ENCODE data around the gene DIAPH2. TPM values are rescaled to one million over a fixed set of nuclear protein-coding genes. Genes with fewer than 3 reads are reported as not detected.

The DIAPH2 gene
- total RNA-seq, 4 donors from 2014 or later, result 40.2 to 52.2 (median 44.8) TPM

DNA sequence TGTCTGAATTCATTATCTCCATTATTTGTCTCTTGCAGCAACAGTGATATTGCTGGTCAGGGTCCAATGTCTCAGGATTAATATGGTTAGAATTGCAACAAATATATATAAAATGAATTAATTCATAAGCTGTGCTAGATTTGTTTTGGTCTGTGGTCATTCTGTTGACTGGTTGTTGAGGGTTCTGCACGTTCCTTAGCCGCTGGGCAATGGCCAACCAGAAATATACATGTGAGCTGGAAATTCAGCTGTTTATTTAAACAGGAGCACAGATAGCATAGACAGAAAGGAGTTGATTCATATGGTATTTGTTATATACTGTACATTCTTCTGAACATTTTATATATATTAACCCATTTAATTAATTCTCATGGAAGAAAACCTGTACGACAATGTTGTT is 299.9 kb downstream of the DIAPH2 start:
- no peaks in the 10 kb centered on the region for H3K9me3 ChIP-seq
- H3K27ac ChIP-seq, result no peak overlapping the region
- no peaks in the 10 kb centered on the region for H3K4me1 ChIP-seq
- peaks cover 0 to 16% of the 10 kb centered on the region in 2 donors for H3K27me3 ChIP-seq
- H3K36me3 ChIP-seq, result no peaks in the 10 kb centered on the region
- WGBS, 2 donors, result 79 to 98% methylated on average over 3 of the region's 3 CpGs
- TF ChIP-seq EP300 (IDR thresholded peaks at IDR 0.05), result no peak
- TF ChIP-seq, protein P1, sequence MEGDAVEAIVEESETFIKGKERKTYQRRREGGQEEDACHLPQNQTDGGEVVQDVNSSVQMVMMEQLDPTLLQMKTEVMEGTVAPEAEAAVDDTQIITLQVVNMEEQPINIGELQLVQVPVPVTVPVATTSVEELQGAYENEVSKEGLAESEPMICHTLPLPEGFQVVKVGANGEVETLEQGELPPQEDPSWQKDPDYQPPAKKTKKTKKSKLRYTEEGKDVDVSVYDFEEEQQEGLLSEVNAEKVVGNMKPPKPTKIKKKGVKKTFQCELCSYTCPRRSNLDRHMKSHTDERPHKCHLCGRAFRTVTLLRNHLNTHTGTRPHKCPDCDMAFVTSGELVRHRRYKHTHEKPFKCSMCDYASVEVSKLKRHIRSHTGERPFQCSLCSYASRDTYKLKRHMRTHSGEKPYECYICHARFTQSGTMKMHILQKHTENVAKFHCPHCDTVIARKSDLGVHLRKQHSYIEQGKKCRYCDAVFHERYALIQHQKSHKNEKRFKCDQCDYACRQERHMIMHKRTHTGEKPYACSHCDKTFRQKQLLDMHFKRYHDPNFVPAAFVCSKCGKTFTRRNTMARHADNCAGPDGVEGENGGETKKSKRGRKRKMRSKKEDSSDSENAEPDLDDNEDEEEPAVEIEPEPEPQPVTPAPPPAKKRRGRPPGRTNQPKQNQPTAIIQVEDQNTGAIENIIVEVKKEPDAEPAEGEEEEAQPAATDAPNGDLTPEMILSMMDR (IDR thresholded peaks at IDR 0.05), result no peak
- TF ChIP-seq POLR2A (IDR thresholded peaks at IDR 0.05), result no peak
- no peak overlapping the region for H3K4me3 ChIP-seq
- DNase-seq (ENCODE audit: low spot score in 2 of 2), result no peak

DNA sequence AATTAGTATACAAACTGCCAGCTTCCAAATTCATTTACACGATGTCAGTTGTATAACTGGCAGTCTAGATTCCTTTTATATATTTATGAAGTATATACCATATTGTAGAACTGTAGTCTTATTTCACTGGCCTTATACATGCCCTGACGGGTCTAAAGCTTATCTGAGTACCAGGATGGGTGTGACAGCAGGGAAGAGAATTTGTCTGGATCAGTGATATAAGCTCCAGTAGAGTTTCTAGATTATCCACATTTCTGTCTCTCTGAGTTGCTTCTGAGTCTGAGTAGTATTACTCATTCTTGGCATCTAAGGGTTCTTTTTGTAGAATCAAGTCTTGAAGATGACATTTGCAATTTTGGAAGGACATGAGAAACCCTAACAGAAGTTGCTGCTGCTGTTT is 300.4 kb downstream of the DIAPH2 start:
- TF ChIP-seq EP300 (IDR thresholded peaks at IDR 0.05) (no peak), POLR2A (IDR thresholded peaks at IDR 0.05) (no peak)
- TF ChIP-seq, protein P1 (IDR thresholded peaks at IDR 0.05), result no peak
- 77 to 92% methylated on average over 2 of the region's 2 CpGs for WGBS, 2 donors
- no peaks in the 10 kb centered on the region for H3K4me1 ChIP-seq
- DNase-seq (ENCODE audit: low spot score in 2 of 2), result no peak
- H3K4me3 ChIP-seq, result no peak overlapping the region
- H3K27ac ChIP-seq, result no peak overlapping the region
- no peaks in the 10 kb centered on the region for H3K36me3 ChIP-seq
- H3K9me3 ChIP-seq, result no peaks in the 10 kb centered on the region
- H3K27me3 ChIP-seq, result peaks cover 0 to 16% of the 10 kb centered on the region in 2 donors

DNA sequence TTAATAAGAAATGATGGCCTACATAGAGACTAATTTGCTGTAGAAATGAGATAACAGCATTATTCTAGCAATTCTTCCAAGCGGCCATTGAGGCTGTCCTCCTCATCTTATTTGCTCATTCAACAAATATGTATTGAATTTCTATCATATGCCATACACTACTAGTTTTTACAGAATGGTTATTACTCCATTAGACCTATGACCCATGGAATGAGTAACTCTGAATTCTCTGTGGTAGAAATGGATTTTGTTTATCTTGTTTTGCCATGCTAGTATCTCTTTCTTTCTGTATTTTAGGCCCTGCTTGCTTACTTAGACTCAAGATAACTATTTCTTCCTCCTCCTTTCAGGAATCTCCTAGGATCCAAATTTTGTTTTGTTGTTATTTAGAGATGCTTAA is 302.6 kb downstream of the DIAPH2 start:
- Histone ChIP-seq H3K4me1 (no peaks in the 10 kb centered on the region), H3K4me3 (no peak overlapping the region), H3K36me3 (no peaks in the 10 kb centered on the region), H3K27ac (no peak overlapping the region), H3K9me3 (no peaks in the 10 kb centered on the region), H3K27me3 (peaks cover 0 to 11% of the 10 kb centered on the region in 2 donors)
- TF ChIP-seq EP300 (IDR thresholded peaks at IDR 0.05), result no peak
- TF ChIP-seq POLR2A (IDR thresholded peaks at IDR 0.05), result no peak
- TF ChIP-seq, protein P1 (IDR thresholded peaks at IDR 0.05), result no peak
- no peak for DNase-seq (ENCODE audit: low spot score in 2 of 2)
- 64 to 67% methylated on average over 1 of the region's 1 CpG for WGBS, 2 donors

GRCh38 chrX:96989830-96990571 is 305.4 kb downstream of the DIAPH2 start:
- H3K9me3 ChIP-seq, result no peaks in the 10 kb centered on the region
- WGBS, 2 donors, result 71% methylated on average over 5 of the region's 5 CpGs
- H3K4me3 ChIP-seq, result no peak overlapping the region
- no peaks in the 10 kb centered on the region for H3K36me3 ChIP-seq
- peaks cover 0 to 9% of the 10 kb centered on the region in 2 donors for H3K27me3 ChIP-seq
- no peak for DNase-seq (ENCODE audit: low spot score in 2 of 2)
- TF ChIP-seq, protein P1 (IDR thresholded peaks at IDR 0.05), result no peak
- TF ChIP-seq EP300 (IDR thresholded peaks at IDR 0.05) (no peak), POLR2A (IDR thresholded peaks at IDR 0.05) (no peak)
- no peaks in the 10 kb centered on the region for H3K4me1 ChIP-seq
- no peak overlapping the region for H3K27ac ChIP-seq

GRCh38 chrX:96994093-96994492 is 309.5 kb downstream of the DIAPH2 start:
- Histone ChIP-seq H3K36me3 (no peaks in the 10 kb centered on the region), H3K9me3 (no peaks in the 10 kb centered on the region), H3K4me1 (no peaks in the 10 kb centered on the region), H3K4me3 (no peak overlapping the region), H3K27ac (no peak overlapping the region), H3K27me3 (no peaks in the 10 kb centered on the region)
- WGBS, 2 donors, result 52 to 93% methylated on average over 2 of the region's 2 CpGs
- TF ChIP-seq EP300 (IDR thresholded peaks at IDR 0.05) (no peak), POLR2A (IDR thresholded peaks at IDR 0.05) (no peak)
- TF ChIP-seq, protein P1 (IDR thresholded peaks at IDR 0.05), result no peak
- no peak for DNase-seq (ENCODE audit: low spot score in 2 of 2)

Measured in tibial nerve (tissue), 4 donors.